Adipose tissue (tissue), 3 donors: ENCODE measurements around the gene NUP93. TPM values are rescaled to one million over a fixed set of nuclear protein-coding genes. Genes with fewer than 3 reads are reported as not detected.

Experiments used
- H3K27ac ChIP-seq: one replicate; pipeline ENCODE4 v1.5.1; 2013; ENCODE audit warnings: low read depth, low read length
- WGBS, 3 donors: extraction: QIAGEN DNeasy Blood & Tissue Kit; methylation state at CpG; one replicate each; pipeline ENCODE4 v1.1.7; 2013; 5-methylcytosine and 5-hydroxymethylcytosine counted together
- polyA plus RNA-seq, 3 donors: library from polyadenylated mRNA; stranded (reverse); fragments of 200-250 nt; gene quantifications; one replicate each; pipeline ENCODE4 v1.2.3, GENCODE V29; 2013
- donor health status: healthy with polysubstance abuse.
- donor health status: Bipolar disorder and iron deficiency.
- donor health status: healthy.

Gene NUP93
- polyA plus RNA-seq, 3 donors = 10.1 to 32.1 (median 19.8) TPM

DNA sequence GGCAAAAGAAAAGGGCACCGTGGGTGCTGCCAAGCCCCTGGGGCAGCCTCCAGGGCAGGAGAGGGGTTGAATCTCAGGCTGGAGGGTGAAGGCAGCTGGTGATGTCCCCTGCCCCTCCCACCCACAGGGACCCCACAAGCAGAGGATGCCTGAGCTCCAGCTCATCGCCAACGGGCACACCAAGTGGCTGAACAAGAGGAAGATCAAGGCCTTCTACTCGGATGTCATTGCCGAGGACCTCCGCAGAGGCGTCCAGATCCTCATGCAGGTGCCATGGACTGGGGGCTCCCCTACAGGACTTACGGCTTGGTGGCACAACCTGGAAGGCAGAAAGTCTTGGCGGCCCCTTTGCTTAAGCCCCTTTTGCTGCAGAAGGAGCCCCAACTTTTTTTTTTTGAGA is 156.9 kb downstream of the NUP93 start:
- WGBS, 3 donors = 83 to 90% (median 84%) methylated on average over 9 of the region's 9 CpGs
- no peak overlapping the region for H3K27ac ChIP-seq

DNA sequence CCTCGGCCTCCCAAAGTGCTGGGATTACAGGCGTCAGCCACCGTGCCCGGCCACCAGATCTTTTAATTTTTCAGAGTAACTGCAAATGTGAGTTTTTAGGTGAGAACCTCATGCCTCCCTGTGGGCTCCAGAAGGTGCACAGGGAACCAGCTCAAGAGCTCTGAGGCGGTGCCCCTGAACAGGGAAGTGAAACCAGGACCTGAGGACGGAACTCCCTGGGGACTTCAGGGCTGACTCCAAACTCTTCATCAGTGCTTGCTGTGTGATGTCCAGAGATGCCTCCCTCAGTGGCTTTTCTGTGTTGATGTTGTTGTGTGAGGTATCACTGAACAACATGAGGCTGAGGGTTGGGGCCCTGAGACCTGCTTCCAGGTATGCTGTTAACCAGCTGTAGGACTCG is 158.9 kb downstream of the NUP93 start:
- WGBS, 3 donors = 85 to 97% (median 92%) methylated on average over 7 of the region's 7 CpGs
- H3K27ac ChIP-seq = no peak overlapping the region

DNA sequence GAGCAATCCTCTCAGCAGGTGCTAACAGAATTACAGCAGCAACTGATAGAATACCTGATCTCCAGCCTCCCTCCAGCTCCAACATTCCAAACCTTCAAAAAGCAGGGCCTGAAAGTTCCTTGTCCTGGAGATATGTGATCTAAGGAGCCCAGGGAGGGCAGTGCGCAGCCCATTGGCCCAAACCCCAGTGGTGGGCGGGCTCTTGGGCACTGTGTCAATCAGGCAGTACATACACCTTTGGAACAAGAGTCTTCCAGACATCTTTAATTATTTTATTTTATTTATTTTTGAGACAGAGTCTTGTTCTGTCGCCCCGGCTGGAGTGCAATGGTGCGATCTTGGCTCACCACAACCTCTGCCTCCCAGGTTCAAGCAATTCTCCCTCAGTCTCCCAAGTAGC is 159.3 kb downstream of the NUP93 start:
- WGBS, 3 donors = 92 to 96% (median 93%) methylated on average over 5 of the region's 5 CpGs
- H3K27ac ChIP-seq = no peak overlapping the region

DNA sequence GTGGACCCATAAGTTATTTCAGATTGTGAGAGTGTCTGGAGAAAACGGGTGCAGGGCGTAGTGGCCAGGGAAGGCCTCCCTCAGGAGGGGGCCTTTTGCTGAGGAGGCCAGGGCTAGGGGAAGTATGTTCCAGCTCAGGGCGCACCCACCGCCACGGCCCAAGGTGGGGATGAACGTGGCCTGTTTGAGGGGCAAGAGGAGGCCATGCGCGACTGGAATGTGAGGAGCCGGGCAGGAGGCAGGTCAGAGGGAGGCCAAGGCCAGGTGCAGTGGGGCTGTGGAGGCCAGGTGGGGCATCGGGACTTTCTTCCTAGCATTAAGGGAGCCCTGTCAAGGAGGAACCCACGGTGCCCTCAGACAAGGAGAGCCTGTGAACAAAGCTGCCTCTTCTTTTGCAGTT is 161.8 kb downstream of the NUP93 start:
- 73 to 77% (median 74%) methylated on average over 11 of the region's 11 CpGs for WGBS, 3 donors
- no peak overlapping the region for H3K27ac ChIP-seq

DNA sequence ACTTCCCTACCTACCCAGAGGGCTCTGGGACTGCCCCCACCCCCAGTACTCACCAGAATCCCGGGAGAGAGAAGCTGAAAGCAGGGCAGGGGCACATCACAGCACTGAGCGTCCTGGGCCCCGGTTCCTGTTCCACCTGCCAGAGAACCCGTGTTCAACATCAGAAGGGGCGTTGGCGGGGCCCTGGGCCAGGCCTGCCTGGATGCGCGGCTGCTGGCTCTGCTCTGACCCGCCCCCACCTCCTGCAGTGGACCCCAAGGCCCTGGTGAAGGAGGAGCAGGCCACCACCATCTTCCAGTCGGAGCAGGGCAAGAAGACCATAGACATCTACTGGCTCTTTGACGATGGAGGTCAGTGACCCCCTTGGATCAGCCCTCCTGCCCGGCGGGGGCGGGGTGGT is 162.8 kb downstream of the NUP93 start:
- no peak overlapping the region for H3K27ac ChIP-seq
- WGBS, 3 donors = 88 to 91% (median 90%) methylated on average over 14 of the region's 14 CpGs

DNA sequence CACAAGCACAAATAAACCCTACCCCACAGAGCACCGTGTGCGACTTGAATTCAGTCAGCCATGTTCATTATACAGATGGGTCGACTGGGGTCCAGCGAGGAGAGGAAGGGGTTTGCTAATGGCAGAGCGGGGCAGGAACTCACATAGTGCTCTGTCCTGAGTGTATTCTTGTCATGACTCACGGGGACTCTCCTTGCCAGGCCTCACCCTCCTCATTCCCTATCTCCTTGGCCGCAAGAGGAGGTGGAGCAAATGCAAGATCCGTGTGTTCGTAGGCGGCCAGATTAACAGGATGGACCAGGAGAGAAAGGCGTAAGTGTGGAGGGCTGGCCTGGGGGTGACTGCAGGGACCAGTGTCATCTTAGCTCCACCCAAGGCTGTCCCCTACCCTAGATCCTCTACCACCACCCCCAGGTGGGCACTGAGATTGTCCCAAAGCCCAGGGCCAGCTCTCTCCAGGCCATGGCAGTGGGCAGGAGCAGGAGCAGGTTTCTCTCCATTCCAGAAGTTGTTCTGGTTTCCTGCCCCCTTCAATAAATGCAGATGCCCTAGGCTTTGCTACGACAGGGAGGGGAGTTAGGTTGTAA is 164.5 kb downstream of the NUP93 start:
- 84 to 95% (median 88%) methylated on average over 12 of the region's 12 CpGs for WGBS, 3 donors
- H3K27ac ChIP-seq = no peak overlapping the region

DNA sequence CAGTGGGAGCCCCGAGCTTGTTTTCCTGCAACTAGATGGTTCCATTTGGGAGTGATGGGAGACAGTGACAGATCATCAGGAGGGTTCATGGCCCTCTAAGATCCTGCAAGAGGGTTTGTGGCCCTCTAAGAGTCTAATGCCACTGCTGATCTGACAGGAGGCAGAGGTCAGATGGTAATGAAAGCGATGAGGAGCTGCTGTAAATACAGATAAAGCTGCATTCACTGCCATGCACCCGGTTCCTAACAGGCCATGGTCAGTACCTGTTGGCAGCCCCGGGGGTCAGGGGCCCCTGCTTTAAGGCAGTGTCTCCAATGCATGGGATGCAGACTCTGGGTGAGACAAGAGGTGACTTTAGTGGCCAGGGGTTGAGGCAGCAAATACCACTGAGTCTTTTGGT is 165.9 kb downstream of the NUP93 start:
- H3K27ac ChIP-seq = no peak overlapping the region
- 52 to 80% (median 70%) methylated on average over 4 of the region's 4 CpGs for WGBS, 3 donors

DNA sequence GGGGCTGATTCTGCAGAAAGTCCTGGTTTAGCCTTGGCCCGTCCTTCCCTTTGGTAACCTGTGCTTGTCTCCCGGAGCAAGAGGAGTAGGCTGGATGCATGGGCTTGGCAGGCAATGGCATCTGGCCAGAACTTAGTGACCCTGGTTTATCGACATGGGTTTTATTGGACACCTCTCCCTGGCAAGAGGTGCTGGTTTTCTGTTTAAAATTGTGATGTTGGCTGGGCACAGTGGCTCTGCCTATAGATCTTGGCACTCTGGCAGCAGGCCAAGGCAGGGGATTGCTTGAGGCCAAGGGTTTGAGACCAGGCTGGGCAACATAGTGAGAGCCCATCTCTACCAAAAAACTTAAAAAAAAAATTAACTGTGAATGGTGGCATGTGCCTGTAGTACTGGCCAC is 166.3 kb downstream of the NUP93 start:
- no peak overlapping the region for H3K27ac ChIP-seq
- 22 to 83% (median 65%) methylated on average over 3 of the region's 3 CpGs for WGBS, 3 donors

DNA sequence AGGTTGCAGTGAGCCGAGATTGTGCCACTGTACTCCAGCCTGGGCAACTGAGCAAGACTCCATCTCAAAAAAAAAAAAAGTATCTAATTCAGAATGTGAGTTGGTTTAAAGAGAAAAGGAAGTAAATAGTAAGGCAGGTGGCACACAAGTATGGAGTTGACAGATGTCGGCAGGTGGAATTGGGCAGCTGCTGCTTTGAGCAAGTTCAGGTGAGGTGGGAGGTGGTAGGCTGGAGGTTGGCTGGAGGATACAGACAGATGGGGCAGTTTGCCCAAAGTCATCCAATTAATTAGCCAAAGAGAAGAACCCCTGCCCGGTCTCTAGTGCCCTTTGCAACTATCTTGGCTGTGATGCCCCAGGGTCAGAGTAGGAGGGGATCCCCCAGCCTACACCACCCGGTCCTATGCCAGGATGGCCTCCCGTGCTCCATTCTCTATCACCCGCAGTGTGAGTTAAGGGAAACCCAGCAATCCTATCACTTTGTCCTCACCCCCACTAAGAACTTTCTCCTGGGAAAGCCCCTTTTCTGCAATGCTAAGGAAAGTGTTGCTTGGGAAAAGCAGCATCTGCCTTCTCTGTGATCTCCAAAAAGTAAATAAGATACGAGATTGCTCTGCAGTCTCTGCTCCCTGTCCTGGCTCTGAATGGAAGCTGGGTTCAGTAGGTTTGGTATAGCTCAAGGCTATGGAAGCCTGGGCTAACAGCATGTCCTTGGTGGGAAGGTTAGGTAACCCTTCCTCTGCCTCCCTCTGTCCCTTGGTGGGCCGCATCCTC is 167.3 kb downstream of the NUP93 start:
- no peak overlapping the region for H3K27ac ChIP-seq
- WGBS, 3 donors = 41 to 89% (median 82%) methylated on average over 8 of the region's 8 CpGs

DNA sequence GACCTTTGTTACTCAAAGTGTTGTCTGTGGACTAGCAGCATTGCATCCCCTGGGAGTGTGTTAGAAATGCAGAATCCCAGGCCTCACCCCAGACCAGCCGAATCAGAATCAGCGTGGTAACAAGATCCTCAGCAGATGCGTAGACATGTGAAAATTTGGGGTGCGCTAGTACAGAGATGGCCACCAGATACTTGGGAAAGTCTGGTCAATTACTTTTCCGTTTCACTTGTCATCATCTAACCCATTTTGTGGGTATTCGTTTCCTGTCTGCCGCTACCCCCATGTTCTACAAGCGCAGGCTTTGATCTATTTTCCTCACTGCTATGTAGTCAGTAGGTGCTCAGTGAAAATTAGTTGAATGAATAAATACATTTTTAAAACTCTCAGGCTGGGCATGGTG is 168.9 kb downstream of the NUP93 start:
- H3K27ac ChIP-seq = no peak overlapping the region
- WGBS, 3 donors = 68 to 90% (median 73%) methylated on average over 8 of the region's 8 CpGs

Other genes with a start within 250 kb of the NUP93 start
- gene BBS2, start 210.1 kb upstream of the NUP93 start, polyA plus RNA-seq = 10 to 100 TPM; 12.8 to 38.9 (median 21.3) TPM
- gene MT4, start 165.1 kb upstream of the NUP93 start, polyA plus RNA-seq = not detected
- 1 to 10 TPM in 2 of 3 donors, under 1 TPM in 1; 0.91 to 2.7 (median 1.8) TPM for gene MT3, start 140.6 kb upstream of the NUP93 start, polyA plus RNA-seq
- gene MT2A, start 121.5 kb upstream of the NUP93 start, polyA plus RNA-seq = 1,000 to 10,000 TPM in 2 of 3 donors, 100 to 1,000 TPM in 1; 558 to 7,150 (median 3,647) TPM
- gene MT1E, start 104.3 kb upstream of the NUP93 start, polyA plus RNA-seq = 1,000 to 10,000 TPM in 2 of 3 donors, 100 to 1,000 TPM in 1; 256 to 2,506 (median 1,432) TPM
- gene MT1M, start 97.5 kb upstream of the NUP93 start, polyA plus RNA-seq = 1,000 to 10,000 TPM in 1 of 3 donors, 100 to 1,000 TPM in 2; 108 to 1,265 (median 551) TPM
- gene MT1A, start 91.5 kb upstream of the NUP93 start, polyA plus RNA-seq = 1,000 to 10,000 TPM in 2 of 3 donors, 100 to 1,000 TPM in 1; 259 to 2,112 (median 1,254) TPM
- gene MT1B, start 78.2 kb upstream of the NUP93 start, polyA plus RNA-seq = 1 to 10 TPM in 1 of 3 donors, not detected in 2; 9.3 TPM
- 100 to 1,000 TPM in 2 of 3 donors, 10 to 100 TPM in 1; 84.5 to 341 (median 130) TPM for gene MT1F, start 72.2 kb upstream of the NUP93 start, polyA plus RNA-seq
- 1,000 to 10,000 TPM; 1,258 to 2,088 (median 1,548) TPM for gene MT1G, start 62.1 kb upstream of the NUP93 start, polyA plus RNA-seq
- gene MT1H, start 60.3 kb upstream of the NUP93 start, polyA plus RNA-seq = 10 to 100 TPM in 2 of 3 donors, 1 to 10 TPM in 1; 6.4 to 67.9 (median 60.5) TPM
- 1,000 to 10,000 TPM; 2,752 to 5,906 (median 2,980) TPM for gene MT1X, start 47.7 kb upstream of the NUP93 start, polyA plus RNA-seq
- under 1 TPM in 2 of 3 donors, not detected in 1; 0.02 to 0.06 TPM for gene SLC12A3, start 135.1 kb downstream of the NUP93 start, polyA plus RNA-seq
- 100 to 1,000 TPM in 1 of 3 donors, 10 to 100 TPM in 2; 41.7 to 149 (median 75.2) TPM for gene HERPUD1, start 202.0 kb downstream of the NUP93 start, polyA plus RNA-seq
- gene CETP, start 231.8 kb downstream of the NUP93 start, polyA plus RNA-seq = 1 to 10 TPM in 1 of 3 donors, under 1 TPM in 2; 0.39 to 2.8 (median 0.89) TPM